Mesenteric fat pad (tissue), 1 donor: Measurements from ENCODE around the gene RAVER1. TPM values are rescaled to one million over a fixed set of nuclear protein-coding genes. Genes with fewer than 3 reads are reported as not detected.
A peak's percentile ranks its signal among the peaks of the same experiment; 100 is the strongest.
"Not testable (repeated sequence)": the region's sequence is repeated elsewhere in the genome, so short reads cannot be mapped to it uniquely, and the experiment has no call there.

ENCODE experiments used
- DNase-seq: peaks from one replicate; pipeline ENCODE4 v3.0.0-alpha.2; 2020; ENCODE audit warnings: low spot score
- long read RNA-seq: library from polyadenylated mRNA; unstranded; transcript quantifications from one replicate; pipeline ENCODE4 v2.0.0, GENCODE V29; 2020
- total RNA-seq: library from RNA; stranded (reverse); fragmentation: NEBNext Ultra II Directional; extraction: Animal tissue kit (Norgen Biotek cat#: 25700); gene quantifications from one replicate; pipeline ENCODE4 v1.2.1, GENCODE V29; 2021
- donor health status: DM: yes; HTN: yes; CAD: no.

RAVER1 gene, protein sequence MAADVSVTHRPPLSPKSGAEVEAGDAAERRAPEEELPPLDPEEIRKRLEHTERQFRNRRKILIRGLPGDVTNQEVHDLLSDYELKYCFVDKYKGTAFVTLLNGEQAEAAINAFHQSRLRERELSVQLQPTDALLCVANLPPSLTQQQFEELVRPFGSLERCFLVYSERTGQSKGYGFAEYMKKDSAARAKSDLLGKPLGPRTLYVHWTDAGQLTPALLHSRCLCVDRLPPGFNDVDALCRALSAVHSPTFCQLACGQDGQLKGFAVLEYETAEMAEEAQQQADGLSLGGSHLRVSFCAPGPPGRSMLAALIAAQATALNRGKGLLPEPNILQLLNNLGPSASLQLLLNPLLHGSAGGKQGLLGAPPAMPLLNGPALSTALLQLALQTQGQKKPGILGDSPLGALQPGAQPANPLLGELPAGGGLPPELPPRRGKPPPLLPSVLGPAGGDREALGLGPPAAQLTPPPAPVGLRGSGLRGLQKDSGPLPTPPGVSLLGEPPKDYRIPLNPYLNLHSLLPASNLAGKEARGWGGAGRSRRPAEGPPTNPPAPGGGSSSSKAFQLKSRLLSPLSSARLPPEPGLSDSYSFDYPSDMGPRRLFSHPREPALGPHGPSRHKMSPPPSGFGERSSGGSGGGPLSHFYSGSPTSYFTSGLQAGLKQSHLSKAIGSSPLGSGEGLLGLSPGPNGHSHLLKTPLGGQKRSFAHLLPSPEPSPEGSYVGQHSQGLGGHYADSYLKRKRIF
- 23.0 TPM for total RNA-seq
- long read RNA-seq, partial matches to known transcripts = 2 of 3 reads
- long read RNA-seq, other reads (novel, unspliced or antisense) = 1 of 3 reads

DNA sequence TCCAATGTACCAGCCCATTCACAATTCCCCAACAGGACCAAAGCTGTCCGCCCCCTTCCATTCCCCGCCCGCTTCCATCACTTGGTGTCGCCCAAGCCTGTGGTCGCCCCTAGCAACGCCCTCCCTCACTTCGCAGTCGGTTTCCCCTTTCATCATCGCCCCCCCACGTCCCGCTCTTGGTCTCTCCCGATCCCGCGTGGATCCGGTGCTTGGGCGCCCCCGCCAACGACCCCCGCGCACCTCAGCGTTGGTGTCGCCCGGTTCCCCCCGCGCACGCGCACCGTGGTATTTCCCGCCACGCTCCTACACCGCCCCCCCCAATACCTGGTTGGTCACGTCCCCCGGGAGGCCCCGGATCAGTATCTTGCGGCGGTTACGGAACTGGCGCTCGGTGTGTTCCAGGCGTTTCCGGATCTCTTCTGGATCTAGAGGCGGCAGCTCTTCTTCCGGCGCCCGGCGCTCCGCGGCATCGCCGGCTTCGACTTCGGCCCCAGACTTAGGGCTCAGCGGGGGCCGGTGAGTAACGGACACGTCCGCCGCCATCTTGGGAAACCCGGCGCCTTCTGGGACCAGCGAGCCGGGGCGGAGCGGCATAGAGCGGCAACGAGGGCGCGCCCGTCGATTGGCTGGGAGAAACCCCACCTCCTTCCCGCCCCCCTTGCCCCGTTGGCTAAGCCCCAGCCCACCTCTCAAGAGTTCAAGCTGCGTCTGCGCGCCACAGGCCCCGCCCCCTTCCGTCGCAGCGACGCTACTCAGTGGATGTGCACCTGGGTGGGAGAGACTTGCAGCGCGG lies at the start of gene RAVER1:
Gene RAVER1 (minus strand): TSS at position 565 of the 793 bp plus-strand sequence. CDS start 22 bp downstream, at position 543.
- DNase-seq = peak; percentile 99

DNA sequence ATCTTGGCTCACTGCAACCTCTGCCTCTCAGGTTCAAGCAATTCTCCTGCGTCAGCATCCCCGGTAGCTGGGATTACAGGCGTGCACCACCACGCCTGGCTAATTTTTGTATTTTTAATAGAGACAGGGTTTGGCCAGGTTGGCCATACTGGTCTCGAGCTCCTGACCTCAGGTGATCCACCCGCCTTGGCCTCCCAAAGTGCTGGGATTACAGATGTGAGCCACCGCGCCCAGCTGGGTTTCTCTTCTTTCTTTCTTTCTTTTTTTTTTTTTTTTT lies 49.8 kb upstream of the RAVER1 start:
- not testable (repeated sequence) for DNase-seq

DNA sequence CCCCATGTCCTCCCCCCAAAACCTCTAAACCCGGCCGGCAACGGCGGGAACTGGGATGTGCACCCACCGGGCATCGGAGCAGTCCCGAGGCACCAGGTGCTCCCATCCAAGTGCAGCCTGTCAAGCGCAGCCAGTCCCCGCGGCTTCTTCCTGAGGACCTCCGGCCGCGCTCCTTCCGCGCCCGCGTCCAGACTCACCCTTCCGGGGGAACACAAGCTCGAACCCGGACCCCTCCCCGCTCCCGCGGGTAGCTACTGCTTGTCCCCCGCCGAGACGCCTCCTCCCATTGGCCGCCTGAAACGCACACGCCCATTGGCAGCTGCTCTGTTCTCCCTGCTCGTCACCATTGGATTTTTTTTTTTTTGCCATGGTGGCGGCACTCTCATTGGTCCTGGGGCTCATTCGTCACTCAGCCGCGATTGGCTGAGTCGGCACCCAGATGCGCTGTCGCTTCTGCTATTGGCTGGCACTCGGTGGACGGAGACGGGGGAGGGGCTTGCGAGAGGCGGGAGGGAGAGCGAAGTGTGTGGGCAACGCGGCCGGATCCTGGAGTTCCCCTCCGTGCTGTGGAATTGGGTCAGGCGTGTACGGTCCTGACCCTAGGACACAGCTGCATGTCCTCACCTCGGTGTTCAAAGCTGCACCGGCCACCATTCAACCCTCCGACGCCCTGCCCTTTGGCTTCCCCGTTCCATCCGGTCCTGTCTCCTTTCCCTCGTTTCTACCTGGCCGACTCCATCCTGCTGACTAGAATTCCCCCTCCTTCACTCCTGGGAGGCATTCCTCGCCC lies 47.2 kb upstream of the RAVER1 start, which contains the start of gene TYK2:
Gene TYK2 (minus strand): TSS at position 260 of the 790 bp plus-strand sequence. CDS start 2,166 bp downstream, outside the sequence.
- DNase-seq = peak; percentile 98

DNA sequence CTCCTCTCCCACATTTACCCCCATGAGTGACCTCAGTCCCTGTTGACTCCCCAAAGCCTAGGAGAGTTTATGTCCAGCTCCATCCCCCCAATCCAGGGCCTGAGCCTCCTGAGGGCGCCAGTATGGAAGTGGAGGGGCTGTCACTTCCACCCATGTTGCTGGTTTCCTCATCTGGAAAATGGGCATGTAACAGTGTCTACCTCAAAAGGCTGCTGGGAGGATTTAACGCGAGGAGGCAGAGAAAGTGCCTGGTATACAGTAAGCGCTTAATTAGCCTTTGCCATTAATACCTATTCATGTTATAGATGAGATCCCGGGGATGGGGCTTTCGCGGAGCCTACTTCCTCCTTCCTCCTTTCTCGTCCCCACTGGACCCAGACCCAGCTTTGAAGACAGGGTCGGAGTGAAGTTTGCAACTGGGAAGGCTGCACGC lies 46.6 kb upstream of the RAVER1 start:
- no peak for DNase-seq

DNA sequence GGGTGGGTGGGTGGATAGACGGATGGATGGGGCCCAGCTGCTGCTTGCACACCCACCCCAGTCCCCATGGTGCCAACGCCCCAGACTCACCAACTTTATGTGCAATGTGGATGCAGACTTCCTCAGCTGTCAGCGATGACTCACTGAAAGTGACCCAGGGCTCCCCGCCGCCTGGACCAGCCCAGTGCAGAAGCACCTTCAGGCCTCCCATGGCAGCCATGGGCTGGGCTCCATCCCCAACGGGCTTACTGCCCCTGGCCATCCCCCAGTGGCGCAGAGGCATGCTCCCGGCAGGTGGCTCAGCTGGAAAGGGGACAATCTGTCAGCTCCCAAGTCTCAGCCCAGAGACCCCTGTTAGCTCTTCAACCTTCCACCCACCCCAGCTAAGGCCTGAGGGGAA lies 44.8 kb upstream of the RAVER1 start:
- no peak for DNase-seq

DNA sequence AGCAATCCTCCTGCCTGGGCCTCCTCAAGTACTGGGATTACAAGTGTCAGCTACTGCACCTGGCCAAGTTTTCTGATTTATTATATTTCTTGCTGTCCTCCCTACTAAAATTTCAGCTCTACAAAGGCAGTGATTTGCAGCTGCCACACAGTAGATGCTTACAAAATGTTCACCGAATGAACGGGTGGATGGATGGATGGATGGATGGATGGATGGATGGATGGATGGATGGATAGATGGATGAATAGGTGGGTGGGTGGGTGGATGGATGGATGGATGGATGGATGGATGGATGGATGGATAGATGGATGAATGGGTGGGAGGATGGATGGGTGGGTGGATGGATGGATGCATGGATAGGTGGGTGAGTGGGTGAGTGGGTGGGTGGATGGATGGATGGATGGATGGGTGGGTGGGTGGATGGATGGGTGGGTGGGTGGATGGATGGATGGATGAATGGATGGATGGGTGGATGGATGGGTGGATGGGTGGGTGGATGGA lies 43.9 kb upstream of the RAVER1 start:
- not testable (repeated sequence) for DNase-seq

DNA sequence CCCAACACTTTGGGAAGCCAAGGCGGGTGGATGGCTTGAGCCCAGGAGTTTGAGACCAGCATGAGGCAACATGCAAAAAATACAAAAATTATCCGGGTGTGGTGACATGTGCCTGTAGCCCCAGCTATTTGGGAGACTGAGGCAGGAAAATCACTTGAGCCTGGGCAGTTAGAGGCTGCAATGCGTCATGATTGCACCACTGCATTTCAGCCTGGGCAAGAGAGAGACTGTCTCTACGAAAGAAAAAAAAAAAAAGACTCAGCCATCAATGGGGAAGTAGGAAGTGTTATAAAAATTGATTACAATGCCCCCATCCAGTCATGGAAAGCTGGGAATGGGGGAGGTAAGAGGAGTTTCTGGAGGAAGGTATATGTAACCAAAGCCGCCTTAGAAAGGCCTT lies 41.6 kb upstream of the RAVER1 start:
- DNase-seq = no peak

DNA sequence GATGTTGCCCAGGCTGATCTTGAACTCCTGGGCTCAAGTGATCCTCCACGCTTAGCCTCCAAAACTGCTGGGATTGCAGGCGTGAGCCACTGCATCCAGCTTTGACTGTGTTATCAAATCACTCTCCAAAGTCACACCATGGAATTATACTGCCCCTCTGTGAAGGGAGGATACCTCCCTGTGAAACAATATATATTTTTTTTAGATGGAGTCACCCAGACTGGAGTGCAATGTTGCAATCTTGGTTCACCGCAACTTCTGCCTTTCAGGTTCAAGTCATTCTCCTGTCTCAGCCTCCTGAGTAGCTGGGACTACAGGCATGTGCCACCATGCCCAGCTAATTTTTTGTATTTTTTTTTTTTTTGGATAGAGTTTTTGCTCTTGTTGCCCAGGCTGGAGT lies 39.4 kb upstream of the RAVER1 start:
- no peak for DNase-seq

DNA sequence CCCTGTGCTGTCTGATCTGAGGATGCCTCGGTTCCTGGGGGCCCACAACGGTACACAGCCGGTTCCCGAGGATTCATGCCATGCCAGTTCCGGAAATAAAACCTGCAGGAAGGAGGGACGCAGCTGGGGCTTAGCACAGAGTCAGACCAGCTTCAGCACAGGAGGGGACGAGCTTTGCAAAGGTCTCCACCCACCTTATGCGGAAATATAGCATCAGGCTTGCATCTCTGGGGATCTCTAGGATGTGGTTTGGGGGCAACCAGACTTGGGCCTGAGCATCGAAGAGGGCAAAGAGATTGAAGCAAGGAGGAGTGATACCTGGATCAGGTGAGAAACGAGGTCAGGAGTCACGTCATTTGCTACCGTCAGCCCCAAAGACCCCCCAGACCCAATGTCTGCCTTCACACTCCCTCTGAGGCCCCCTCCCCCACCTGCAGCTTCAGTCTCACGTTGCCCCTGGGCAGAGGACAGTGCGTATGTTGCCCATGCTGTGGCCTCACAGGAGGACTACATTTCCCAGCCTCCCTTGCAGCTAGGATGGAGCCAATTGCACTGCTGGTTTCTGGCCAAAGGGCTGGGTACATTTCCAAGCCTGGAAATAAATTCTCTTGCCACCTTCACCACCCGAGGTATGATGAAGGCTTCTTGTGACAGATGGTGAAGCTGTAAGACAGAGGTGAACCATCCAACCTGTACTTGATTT lies 34.9 kb upstream of the RAVER1 start:
- DNase-seq = no peak

DNA sequence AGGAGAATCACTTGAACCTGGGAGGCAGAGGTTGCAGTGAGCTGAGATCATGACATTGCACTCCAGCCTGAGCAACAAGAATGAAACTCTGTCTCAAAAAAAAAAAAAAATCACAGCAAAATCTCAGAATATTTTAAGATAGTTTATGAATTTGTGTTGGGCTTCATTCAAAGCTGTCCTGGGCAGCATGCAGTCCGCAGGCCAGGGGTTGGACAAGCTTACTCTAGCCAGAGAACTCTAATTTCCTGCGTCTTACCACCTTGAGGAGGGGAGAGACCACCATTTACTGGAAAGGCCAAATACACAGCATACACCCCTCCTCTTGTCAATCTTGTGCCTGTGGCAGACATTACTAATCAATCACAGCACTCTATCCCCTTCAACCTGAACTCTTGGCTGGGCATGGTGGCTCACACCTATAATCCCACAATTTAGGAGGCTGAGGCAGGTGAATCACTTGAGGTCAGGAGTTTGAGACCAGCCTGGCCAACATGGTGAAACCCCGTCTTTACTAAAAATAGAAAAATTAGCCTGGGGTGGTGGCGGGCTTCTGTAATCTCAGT lies 33.7 kb upstream of the RAVER1 start:
- DNase-seq = not testable (repeated sequence)

DNA sequence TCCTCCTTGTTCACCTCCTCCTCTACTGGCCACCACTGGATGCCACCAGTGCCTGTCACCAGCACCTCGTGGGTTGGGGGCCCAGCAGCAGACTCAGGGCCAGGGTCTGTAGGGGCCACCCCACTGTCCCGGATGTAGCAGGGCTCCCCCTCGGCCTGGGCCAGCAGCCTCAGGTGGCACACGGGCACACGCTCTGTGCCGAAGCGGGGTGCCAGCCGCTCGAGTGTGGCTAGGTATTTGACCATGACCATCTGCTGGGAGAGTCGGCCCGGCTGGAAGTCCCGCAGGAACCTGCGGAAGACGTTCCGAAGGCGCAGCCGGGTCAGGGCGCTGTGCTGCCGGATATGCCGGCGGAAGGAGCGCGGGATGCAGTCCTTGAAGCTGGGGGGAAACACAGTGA lies 32.2 kb upstream of the RAVER1 start:
- DNase-seq = no peak

DNA sequence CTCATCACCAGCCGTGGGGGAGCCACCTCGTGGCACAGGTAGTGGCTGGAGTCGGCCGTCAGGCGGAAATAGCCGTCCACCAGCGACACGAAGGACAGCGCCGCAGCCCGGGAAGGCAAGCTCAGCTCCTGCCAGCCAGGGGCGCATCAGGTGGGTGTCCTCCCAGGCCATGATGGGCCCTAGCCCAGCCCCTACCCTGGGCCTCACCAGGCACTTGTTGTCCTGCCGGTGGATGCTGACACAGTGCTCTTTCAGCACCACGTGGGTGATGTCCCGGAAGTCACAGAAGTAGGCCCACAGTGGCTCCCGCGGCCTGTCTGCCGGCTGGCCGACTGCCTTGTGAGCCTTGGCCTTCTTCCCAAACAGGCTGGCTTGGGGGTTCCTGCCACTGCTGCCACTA lies 31.3 kb upstream of the RAVER1 start:
- DNase-seq = no peak

DNA sequence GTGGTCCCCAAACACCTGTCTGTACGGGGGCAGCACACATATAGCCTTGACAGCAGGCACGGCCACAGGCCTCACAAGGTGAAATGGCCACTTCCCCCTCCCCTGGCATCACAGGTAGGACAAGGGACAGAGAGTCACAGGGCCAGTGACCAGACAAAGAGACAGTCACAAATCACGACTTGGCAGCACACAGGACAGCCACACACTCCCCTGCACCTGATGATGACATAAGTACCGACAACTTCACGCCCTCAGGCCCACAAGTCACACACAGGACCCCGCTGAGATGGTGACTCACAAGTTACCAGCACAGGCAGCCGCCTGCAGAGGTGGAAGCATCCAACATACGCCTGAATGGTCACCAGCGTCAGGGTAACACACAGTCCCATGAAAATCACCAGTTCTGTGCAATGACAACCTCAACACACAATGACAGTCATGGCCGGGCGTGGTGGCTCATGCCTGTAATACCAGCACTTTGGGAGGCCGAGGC lies 30.5 kb upstream of the RAVER1 start:
- DNase-seq = no peak

DNA sequence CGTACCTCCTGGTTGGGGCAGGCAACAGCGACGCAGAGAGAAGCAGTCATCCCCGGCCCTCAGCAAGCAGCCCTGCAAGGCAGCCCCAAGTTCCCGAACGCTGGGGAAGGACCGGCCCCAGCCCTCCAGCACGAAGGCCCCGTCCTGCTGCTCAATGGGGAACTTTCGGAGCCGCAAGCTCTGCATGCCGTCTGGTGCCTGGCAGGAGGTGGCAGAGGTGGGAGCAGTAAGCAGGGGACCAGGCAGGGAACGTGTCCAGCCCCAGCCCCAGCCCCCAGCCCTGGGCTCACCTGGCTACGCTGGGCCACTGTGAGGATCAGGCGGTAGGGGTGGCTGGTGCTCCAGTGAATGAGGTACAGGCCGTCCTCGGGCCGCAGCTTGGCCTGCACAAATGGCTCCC lies 28.9 kb upstream of the RAVER1 start:
- DNase-seq = no peak

DNA sequence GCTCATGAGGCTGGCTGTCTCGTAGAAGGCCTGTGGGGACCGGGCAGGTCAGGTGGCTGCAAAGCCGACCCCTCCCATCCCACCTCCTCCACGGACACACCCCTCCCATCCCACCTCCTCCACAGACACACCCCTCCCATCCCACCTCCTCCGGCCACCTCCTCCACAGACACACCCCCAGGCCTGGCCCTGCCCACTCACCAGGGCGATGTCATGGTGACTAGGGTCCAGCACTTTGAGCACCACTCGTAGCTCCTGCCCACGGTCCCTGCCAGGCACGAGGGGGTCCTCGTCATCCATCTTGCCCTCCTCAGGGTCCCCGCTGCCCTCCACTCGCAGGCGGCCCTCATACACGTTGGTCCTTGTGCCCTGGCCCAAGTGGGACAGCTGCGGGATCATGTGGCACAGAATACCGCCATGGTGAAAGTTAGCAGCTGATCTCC lies 28.3 kb upstream of the RAVER1 start:
- no peak for DNase-seq

DNA sequence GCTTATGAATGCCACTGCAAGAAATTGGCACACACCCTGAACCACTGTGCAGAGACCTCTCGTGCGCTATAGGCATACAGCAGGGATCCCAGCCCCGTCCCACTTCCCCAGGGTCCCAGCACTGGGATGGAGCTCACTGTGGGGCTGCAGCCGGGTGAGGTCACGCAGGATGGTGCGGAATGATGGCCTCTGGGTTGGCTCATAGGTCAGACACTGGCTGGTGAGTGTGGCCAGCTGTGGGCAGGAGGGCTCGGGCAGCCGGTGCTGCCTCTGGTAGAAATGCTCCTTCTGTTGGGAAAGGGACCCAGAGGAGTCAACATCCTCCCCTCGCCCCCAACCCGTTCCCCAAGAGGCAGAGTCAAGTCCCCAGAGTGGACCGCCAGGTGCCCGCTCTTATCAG lies 23.1 kb upstream of the RAVER1 start:
- no peak for DNase-seq

DNA sequence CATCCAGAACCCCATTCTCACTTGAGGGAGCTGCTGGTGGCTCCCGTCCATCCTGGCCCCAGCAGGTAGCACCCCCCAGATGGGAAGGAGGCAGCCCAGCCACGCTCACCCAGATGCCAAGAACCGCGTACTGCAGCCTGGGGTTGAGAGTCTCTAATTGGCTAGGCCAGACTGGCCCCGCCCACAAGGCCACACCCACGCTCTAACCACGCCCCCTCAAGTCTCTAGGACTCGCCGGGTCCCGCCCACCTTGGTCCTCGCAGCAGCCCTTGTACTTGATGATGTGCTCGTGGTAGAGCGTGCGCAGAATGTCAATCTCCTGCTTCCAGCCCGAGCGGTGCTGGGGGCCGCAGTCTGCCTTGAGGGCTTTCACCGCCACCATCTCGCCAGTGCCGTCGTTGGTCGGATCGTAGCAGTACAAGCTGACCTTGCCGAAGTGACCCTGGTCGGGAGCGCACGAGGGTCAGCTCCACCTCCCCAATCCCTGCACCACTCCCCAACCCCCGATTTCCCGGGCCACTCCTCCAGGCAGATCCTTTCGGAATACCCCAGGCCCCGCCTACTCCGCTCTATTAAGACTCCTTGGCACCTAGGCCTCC lies 20.6 kb upstream of the RAVER1 start:
- DNase-seq = no peak

DNA sequence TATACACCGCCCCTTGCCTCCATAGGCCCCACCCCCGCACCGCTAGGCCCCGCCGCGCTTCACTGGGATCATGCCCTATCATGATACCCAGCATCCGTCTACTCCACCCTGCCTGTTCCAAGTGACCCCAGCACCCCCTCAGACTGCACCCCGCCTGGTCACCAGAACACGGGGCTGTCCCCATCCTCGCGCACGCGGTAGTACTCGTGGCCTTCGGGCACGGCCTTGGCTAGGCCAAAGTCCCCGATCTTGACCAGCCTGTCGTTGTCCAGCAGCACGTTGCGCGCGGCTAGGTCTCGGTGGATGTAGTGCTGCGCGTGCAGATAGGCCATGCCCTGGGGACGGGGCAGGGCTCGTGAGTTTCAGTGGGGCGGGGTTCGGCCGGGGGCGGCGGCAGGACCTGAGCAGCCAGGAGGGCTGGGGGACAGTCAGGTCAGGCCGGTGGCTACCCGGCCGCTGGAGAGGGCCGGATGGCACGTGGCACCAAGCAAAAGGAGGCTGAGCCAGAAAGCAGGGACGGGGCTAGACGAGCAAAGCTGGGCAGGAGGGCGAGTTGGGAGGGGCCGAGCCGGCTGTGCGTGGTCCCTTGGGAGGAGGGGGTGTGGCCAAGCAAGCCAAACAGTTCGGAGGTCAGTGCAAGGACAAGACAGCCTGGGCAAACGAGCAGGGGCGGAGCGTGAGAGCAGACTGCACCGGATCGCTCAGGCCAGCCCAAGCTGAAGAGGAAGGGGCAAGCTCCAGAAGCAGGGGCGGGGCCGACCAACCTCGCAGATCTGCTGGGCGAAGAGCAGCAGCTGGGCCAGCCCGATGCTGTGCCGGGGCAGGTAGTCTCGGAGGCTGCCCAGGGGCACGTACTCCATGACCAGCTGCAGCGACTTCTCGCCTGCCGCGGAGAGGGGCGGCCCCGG lies 19.7 kb upstream of the RAVER1 start:
- no peak for DNase-seq
